H1 (cell line): Measurements from ENCODE around the gene FAM167B.
"Not testable (repeated sequence)": the region's sequence is repeated elsewhere in the genome, so short reads cannot be mapped to it uniquely, and the experiment has no call there.

Experiments used
- CEBPB ChIP-seq: IDR thresholded peaks from 2 replicates; pipeline ENCODE4 v1.6.1; 2012; ENCODE audit warnings: low read depth, low read length
- EZH2 ChIP-seq: fragments of 200-600 bp; sonication (generic); IDR thresholded peaks from 2 replicates; pipeline ENCODE4 v1.7.1; 2012; ENCODE audit warnings: low read depth, mild to moderate bottlenecking, moderate library complexity, low read length, inconsistent platforms; ENCODE audit not compliant: severe bottlenecking
- FOSL1 ChIP-seq: IDR thresholded peaks from 2 replicates; pipeline ENCODE4 v1.6.1; 2011; ENCODE audit warnings: mild to moderate bottlenecking, low read depth, low read length, moderate library complexity; ENCODE audit not compliant: insufficient read depth
- POLR2A ChIP-seq, 2 experiments: IDR thresholded peaks; 1 replicate in 1 of 2; 2 replicates in 1 of 2; pipeline ENCODE4 v1.6.1; 2011; ENCODE audit warnings: low read depth in 2 of 2, low read length in 2 of 2, mild to moderate bottlenecking in 2 of 2; ENCODE audit errors: control extremely low read depth in 1 of 2
- POLR2AphosphoS5 ChIP-seq: IDR thresholded peaks from 2 replicates; pipeline ENCODE4 v1.6.1; 2011; ENCODE audit warnings: low read depth, low read length
- TAF1 ChIP-seq: IDR thresholded peaks from 2 replicates; pipeline ENCODE4 v1.6.1; 2011; ENCODE audit warnings: mild to moderate bottlenecking, low read depth, low read length
- YY1 ChIP-seq: IDR thresholded peaks from 2 replicates; pipeline ENCODE4 v1.6.1; 2011; ENCODE audit warnings: low read depth, mild to moderate bottlenecking, low read length
- ZNF274 ChIP-seq: IDR thresholded peaks from 2 replicates; pipeline ENCODE4 v1.7.0; 2012; ENCODE audit warnings: low read length, borderline replicate concordance; ENCODE audit errors: extremely low read depth
- TF ChIP-seq, protein P1 (sequence below): IDR thresholded peaks from 2 replicates; pipeline ENCODE4 v1.6.1; 2012; ENCODE audit warnings: inconsistent platforms
- TF ChIP-seq, protein P2 (sequence below), 3 experiments: IDR thresholded peaks; 1 replicate in 2 of 3; 2 replicates in 1 of 3; pipeline versions ENCODE4 v1.5.1 to v1.6.1; 2011; ENCODE audit warnings: low read length in 3 of 3, mild to moderate bottlenecking in 3 of 3, inconsistent platforms in 2 of 3, low read depth in 1 of 3, moderate library complexity in 1 of 3; ENCODE audit not compliant: insufficient read depth in 1 of 3; ENCODE audit errors: control extremely low read depth in 1 of 3
- TF ChIP-seq, protein P3 (sequence below): IDR thresholded peaks from 2 replicates; pipeline ENCODE4 v1.6.1; 2011; ENCODE audit warnings: low read depth, mild to moderate bottlenecking, low read length; ENCODE audit not compliant: insufficient read depth
- TF ChIP-seq, protein P4 (sequence below): IDR thresholded peaks from 2 replicates; pipeline ENCODE4 v1.6.1; 2011; ENCODE audit warnings: low read length, improper control_type of control experiment

DNA sequence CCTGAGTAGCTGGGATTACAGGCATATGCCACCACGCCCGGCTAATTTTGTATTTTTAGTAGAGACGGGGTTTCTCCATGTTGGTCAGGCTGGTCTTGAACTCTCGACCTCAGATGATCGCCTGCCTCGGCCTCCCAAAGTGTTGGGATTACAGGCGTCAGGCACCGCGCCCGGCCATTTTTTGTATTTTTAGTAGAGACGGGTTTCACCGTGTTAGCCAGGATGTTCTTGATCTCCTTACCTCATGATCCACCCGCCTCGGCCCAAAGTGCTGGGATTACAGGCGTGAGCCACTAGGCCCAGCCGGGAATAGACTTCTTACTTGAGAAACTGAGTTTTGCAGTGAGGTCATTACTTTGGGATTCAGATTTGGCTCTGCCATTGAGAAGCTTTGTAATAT lies 51.2 kb downstream of the FAM167B start:
- TF ChIP-seq EZH2; POLR2A (IDR thresholded peaks at IDR 0.05; ENCODE audit: control extremely low read depth in 1 of 2, low read depth in 2 of 2, low read length in 2 of 2); POLR2AphosphoS5; ZNF274; CEBPB; TAF1; FOSL1; YY1: not testable (repeated sequence)
- TF ChIP-seq, protein P1, sequence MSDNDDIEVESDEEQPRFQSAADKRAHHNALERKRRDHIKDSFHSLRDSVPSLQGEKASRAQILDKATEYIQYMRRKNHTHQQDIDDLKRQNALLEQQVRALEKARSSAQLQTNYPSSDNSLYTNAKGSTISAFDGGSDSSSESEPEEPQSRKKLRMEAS: not testable (repeated sequence)
- TF ChIP-seq, protein P2, sequence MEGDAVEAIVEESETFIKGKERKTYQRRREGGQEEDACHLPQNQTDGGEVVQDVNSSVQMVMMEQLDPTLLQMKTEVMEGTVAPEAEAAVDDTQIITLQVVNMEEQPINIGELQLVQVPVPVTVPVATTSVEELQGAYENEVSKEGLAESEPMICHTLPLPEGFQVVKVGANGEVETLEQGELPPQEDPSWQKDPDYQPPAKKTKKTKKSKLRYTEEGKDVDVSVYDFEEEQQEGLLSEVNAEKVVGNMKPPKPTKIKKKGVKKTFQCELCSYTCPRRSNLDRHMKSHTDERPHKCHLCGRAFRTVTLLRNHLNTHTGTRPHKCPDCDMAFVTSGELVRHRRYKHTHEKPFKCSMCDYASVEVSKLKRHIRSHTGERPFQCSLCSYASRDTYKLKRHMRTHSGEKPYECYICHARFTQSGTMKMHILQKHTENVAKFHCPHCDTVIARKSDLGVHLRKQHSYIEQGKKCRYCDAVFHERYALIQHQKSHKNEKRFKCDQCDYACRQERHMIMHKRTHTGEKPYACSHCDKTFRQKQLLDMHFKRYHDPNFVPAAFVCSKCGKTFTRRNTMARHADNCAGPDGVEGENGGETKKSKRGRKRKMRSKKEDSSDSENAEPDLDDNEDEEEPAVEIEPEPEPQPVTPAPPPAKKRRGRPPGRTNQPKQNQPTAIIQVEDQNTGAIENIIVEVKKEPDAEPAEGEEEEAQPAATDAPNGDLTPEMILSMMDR (IDR thresholded peaks at IDR 0.05; ENCODE audit: control extremely low read depth in 1 of 3, insufficient read depth in 1 of 3, low read depth in 1 of 3, low read length in 3 of 3): not testable (repeated sequence)
- TF ChIP-seq, protein P3, sequence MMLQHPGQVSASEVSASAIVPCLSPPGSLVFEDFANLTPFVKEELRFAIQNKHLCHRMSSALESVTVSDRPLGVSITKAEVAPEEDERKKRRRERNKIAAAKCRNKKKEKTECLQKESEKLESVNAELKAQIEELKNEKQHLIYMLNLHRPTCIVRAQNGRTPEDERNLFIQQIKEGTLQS: not testable (repeated sequence)
- TF ChIP-seq, protein P4, sequence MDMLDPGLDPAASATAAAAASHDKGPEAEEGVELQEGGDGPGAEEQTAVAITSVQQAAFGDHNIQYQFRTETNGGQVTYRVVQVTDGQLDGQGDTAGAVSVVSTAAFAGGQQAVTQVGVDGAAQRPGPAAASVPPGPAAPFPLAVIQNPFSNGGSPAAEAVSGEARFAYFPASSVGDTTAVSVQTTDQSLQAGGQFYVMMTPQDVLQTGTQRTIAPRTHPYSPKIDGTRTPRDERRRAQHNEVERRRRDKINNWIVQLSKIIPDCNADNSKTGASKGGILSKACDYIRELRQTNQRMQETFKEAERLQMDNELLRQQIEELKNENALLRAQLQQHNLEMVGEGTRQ: not testable (repeated sequence)
